SH-SY5Y (cell line): ENCODE measurements around the gene CLIC1.

ENCODE experiments used
- GATA2 ChIP-seq: IDR thresholded peaks from 2 replicates; pipeline ENCODE4 v1.6.1; 2011; ENCODE audit warnings: mild to moderate bottlenecking, low read depth, low read length
- GATA3 ChIP-seq: IDR thresholded peaks from 2 replicates; pipeline ENCODE4 v1.6.1; 2011; ENCODE audit warnings: low read depth, mild to moderate bottlenecking, low read length, moderate library complexity

CLIC1 gene

GRCh38 chr6:31692353-31692752 is 44.0 kb downstream of the CLIC1 start:
- TF ChIP-seq GATA2, result no peak
- no peak for TF ChIP-seq GATA3

- TF ChIP-seq GATA3 (no peak), GATA2 (no peak)
Measured at GRCh38 chr6:31691564-31692108, 44.7 kb downstream of the CLIC1 start.

- TF ChIP-seq GATA3 (no peak), GATA2 (no peak)
Measured at GRCh38 chr6:31691078-31691463, 45.3 kb downstream of the CLIC1 start.

- no peak for TF ChIP-seq GATA2
Measured at GRCh38 chr6:31690231-31691077, 45.9 kb downstream of the CLIC1 start.

GRCh38 chr6:31689249-31690110 is 46.9 kb downstream of the CLIC1 start:
- TF ChIP-seq GATA3 (no peak), GATA2 (no peak)

- TF ChIP-seq GATA3 (no peak), GATA2 (no peak)
Measured at GRCh38 chr6:31687860-31688693, 48.3 kb downstream of the CLIC1 start.

- TF ChIP-seq GATA3 (no peak), GATA2 (no peak)
Measured at GRCh38 chr6:31687321-31687720, 49.0 kb downstream of the CLIC1 start.

GRCh38 chr6:31686483-31686882 is 49.8 kb downstream of the CLIC1 start:
- no peak for TF ChIP-seq GATA3
- no peak for TF ChIP-seq GATA2

- TF ChIP-seq GATA3 (no peak), GATA2 (no peak)
Measured at GRCh38 chr6:31683591-31683990, 52.7 kb downstream of the CLIC1 start.

- TF ChIP-seq GATA3 (no peak), GATA2 (no peak)
Measured at GRCh38 chr6:31681135-31681671, 55.1 kb downstream of the CLIC1 start.
